ENCODE measurements around the gene PPM1H.

DNA sequence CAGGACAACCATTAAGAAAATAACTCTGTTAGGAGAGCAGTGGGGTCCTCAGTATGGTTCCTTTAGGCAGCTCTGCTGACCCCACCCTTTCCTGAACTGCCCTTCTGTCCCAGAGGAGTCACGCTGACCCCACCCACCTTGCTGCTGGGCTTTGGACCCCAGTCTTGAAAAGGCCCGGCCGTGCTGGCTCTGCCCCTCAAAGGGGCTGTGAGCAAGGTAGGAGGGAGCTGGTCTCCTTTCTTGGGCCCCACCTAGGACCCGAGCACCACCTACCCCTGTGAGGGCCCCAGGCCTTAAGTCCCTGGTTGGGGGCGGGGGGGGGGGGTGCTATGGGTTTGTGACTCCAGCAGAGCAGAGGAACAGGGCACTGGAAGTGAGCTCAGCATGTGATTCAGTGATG, 297.3 kb downstream of the PPM1H start:
- TF ChIP-seq, protein P1, sequence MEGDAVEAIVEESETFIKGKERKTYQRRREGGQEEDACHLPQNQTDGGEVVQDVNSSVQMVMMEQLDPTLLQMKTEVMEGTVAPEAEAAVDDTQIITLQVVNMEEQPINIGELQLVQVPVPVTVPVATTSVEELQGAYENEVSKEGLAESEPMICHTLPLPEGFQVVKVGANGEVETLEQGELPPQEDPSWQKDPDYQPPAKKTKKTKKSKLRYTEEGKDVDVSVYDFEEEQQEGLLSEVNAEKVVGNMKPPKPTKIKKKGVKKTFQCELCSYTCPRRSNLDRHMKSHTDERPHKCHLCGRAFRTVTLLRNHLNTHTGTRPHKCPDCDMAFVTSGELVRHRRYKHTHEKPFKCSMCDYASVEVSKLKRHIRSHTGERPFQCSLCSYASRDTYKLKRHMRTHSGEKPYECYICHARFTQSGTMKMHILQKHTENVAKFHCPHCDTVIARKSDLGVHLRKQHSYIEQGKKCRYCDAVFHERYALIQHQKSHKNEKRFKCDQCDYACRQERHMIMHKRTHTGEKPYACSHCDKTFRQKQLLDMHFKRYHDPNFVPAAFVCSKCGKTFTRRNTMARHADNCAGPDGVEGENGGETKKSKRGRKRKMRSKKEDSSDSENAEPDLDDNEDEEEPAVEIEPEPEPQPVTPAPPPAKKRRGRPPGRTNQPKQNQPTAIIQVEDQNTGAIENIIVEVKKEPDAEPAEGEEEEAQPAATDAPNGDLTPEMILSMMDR (IDR thresholded peaks at IDR 0.05), result no peak
- TF ChIP-seq RFX5 (IDR thresholded peaks at IDR 0.05; ENCODE audit: low read length) (no peak), EP300 (IDR thresholded peaks at IDR 0.05; ENCODE audit: borderline replicate concordance in 1 of 2, low read depth in 1 of 2, low read length in 1 of 2) (no peak)
